OCI-LY1 (cell line): Measurements from ENCODE around the gene SRSF12.

ENCODE experiments used
- H2AFZ ChIP-seq: fragments of 200-600 bp; sonication (generic), shearing (Covaris generic); 2 replicates; pipeline ENCODE4 v1.6.0; 2014; ENCODE audit warnings: antibody characterized with exemption, mild to moderate bottlenecking, low read length
- H3F3A ChIP-seq: fragments of 200-600 bp; sonication (generic), shearing (Covaris generic); 2 replicates; pipeline ENCODE4 v1.6.0; 2014; ENCODE audit warnings: mild to moderate bottlenecking, antibody characterized with exemption, low read length, moderate library complexity; ENCODE audit not compliant: insufficient read depth
- H3K27ac ChIP-seq: fragments of 200-600 bp; sonication (generic); 2 replicates; pipeline ENCODE4 v1.5.1; 2014; ENCODE audit warnings: low read length, mixed run types, mild to moderate bottlenecking, low read depth; ENCODE audit not compliant: poor library complexity, severe bottlenecking
- H3K27me3 ChIP-seq: fragments of 200-600 bp; sonication (generic); 2 replicates; pipeline ENCODE4 v1.6.0; 2014; ENCODE audit warnings: antibody characterized with exemption, mild to moderate bottlenecking, low read length, moderate library complexity; ENCODE audit not compliant: insufficient read depth
- H3K36me3 ChIP-seq: fragments of 200-600 bp; sonication (generic); 2 replicates; pipeline ENCODE4 v1.6.1; 2014; ENCODE audit warnings: mild to moderate bottlenecking, antibody characterized with exemption, low read length, moderate library complexity, mixed read lengths; ENCODE audit not compliant: insufficient read depth
- H3K4me1 ChIP-seq: fragments of 200-600 bp; sonication (generic); 2 replicates; pipeline ENCODE4 v1.5.1; 2014; ENCODE audit warnings: mild to moderate bottlenecking, low read length, moderate library complexity; ENCODE audit not compliant: insufficient read depth, severe bottlenecking
- H3K4me2 ChIP-seq: fragments of 200-600 bp; sonication (generic), shearing (Covaris generic); 2 replicates; pipeline ENCODE4 v1.6.1; 2014; ENCODE audit warnings: low read length
- H3K4me3 ChIP-seq: fragments of 200-600 bp; sonication (generic); 2 replicates; pipeline ENCODE4 v1.5.1; 2014; ENCODE audit warnings: low read length, low read depth, mild to moderate bottlenecking, mixed read lengths; ENCODE audit not compliant: poor library complexity, severe bottlenecking
- H3K79me2 ChIP-seq: fragments of 200-600 bp; shearing (Covaris generic); 2 replicates; pipeline ENCODE4 v1.6.1; 2016; ENCODE audit warnings: mixed run types, low read length, mixed read lengths; ENCODE audit not compliant: insufficient read depth
- H3K9ac ChIP-seq: fragments of 200-600 bp; sonication (generic), shearing (Covaris generic); 2 replicates; pipeline ENCODE4 v1.6.1; 2014; ENCODE audit warnings: mild to moderate bottlenecking, low read length, mixed read lengths
- H3K9me2 ChIP-seq: fragments of 200-600 bp; sonication (generic), shearing (Covaris generic); 2 replicates; pipeline ENCODE4 v1.6.1; 2014; ENCODE audit warnings: low read depth, mild to moderate bottlenecking, low read length, mixed read lengths
- H3K9me3 ChIP-seq: fragments of 200-600 bp; shearing (Covaris generic); 2 replicates; pipeline ENCODE4 v1.6.1; 2014; ENCODE audit warnings: low read length, mixed read lengths
- H4K20me1 ChIP-seq: fragments of 200-600 bp; sonication (generic), shearing (Covaris generic); 2 replicates; pipeline ENCODE4 v1.6.0; 2016; ENCODE audit warnings: mild to moderate bottlenecking, low read length; ENCODE audit not compliant: insufficient read depth
- CTCF ChIP-seq: fragments of 200-600 bp; sonication (generic), shearing (Covaris generic); IDR thresholded peaks from 2 replicates; pipeline ENCODE4 v1.5.1; 2017; ENCODE audit warnings: mild to moderate bottlenecking, antibody characterized with exemption, low read length, moderate library complexity, mixed read lengths
- EZH2 ChIP-seq: fragments of 200-600 bp; sonication (generic), shearing (Covaris generic); IDR thresholded peaks from 2 replicates; pipeline ENCODE4 v1.8.0; 2017; ENCODE audit warnings: borderline replicate concordance, mixed run types, mild to moderate bottlenecking, antibody characterized with exemption, low read length, moderate library complexity, mixed read lengths

The SRSF12 gene

GRCh38 chr6:89100114-89100513 lies 17.8 kb downstream of the SRSF12 start:
- H3K4me1 ChIP-seq, result no peaks in the 10 kb centered on the region
- H3K27me3 ChIP-seq, result no peaks in the 10 kb centered on the region
- no peak overlapping the region for H2AFZ ChIP-seq
- no peak for TF ChIP-seq EZH2
- no peak for TF ChIP-seq CTCF
- no peaks in the 10 kb centered on the region for H3K79me2 ChIP-seq
- H4K20me1 ChIP-seq, result no peaks in the 10 kb centered on the region
- H3F3A ChIP-seq, result no peaks in the 10 kb centered on the region
- no peak overlapping the region for H3K9ac ChIP-seq
- no peak overlapping the region for H3K4me3 ChIP-seq
- no peak overlapping the region for H3K27ac ChIP-seq
- H3K9me2 ChIP-seq, result no peaks in the 10 kb centered on the region
- no peak overlapping the region for H3K4me2 ChIP-seq
- H3K36me3 ChIP-seq, result no peaks in the 10 kb centered on the region
- H3K9me3 ChIP-seq, result no peaks in the 10 kb centered on the region

GRCh38 chr6:89098461-89098860 lies 19.4 kb downstream of the SRSF12 start:
- H3K36me3 ChIP-seq, result no peaks in the 10 kb centered on the region
- no peak overlapping the region for H3K4me3 ChIP-seq
- no peaks in the 10 kb centered on the region for H3F3A ChIP-seq
- TF ChIP-seq CTCF (no peak), EZH2 (no peak)
- no peaks in the 10 kb centered on the region for H3K27me3 ChIP-seq
- no peak overlapping the region for H3K9ac ChIP-seq
- H3K4me2 ChIP-seq, result no peak overlapping the region
- H2AFZ ChIP-seq, result no peak overlapping the region
- H3K9me2 ChIP-seq, result no peaks in the 10 kb centered on the region
- no peaks in the 10 kb centered on the region for H3K4me1 ChIP-seq
- H3K79me2 ChIP-seq, result no peaks in the 10 kb centered on the region
- no peaks in the 10 kb centered on the region for H4K20me1 ChIP-seq
- H3K27ac ChIP-seq, result no peak overlapping the region
- no peaks in the 10 kb centered on the region for H3K9me3 ChIP-seq

DNA sequence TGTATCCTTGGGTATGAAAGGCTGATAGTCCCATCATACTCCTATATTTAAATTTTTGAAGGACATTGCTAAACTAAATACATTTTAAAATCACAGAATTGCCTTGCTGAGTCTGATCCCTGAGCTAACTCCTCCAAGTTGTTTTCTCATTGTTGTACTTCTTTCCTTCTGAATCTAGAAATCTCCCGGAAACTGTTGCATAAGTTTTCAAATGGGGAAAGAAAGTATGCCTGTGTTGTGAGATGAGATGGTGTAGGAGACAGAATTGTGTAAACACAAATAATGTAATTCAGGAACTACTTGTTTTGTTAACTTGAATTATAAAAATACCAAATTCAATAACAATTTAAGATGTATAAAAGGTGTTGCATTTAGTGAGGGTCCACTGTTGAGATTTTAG lies 30.0 kb downstream of the SRSF12 start:
- Histone ChIP-seq H3K9me3 (no peaks in the 10 kb centered on the region), H3K9me2 (no peaks in the 10 kb centered on the region), H3K36me3 (peaks cover 31% of the 10 kb centered on the region), H3K27me3 (no peaks in the 10 kb centered on the region), H3K4me3 (no peak overlapping the region), H4K20me1 (peaks cover 4% of the 10 kb centered on the region; the same call in 1 of the 2 replicates), H3K4me2 (no peak overlapping the region), H3F3A (no peaks in the 10 kb centered on the region), H3K9ac (no peak overlapping the region), H3K27ac (no peak overlapping the region), H3K79me2 (peaks cover 16% of the 10 kb centered on the region), H2AFZ (no peak overlapping the region), H3K4me1 (peaks cover 10% of the 10 kb centered on the region)
- TF ChIP-seq EZH2 (no peak), CTCF (no peak)
